Stimulated activated CD4-positive, alpha-beta T cell treated with anti-CD3 and anti-CD28 coated beads, Interleukin-1b, Interleukin-23, amount 100 ng/mL, for 48 hours (primary cell): ENCODE measurements around the gene CLEC12A.
"Not testable (repeated sequence)": the region's sequence is repeated elsewhere in the genome, so short reads cannot be mapped to it uniquely, and the experiment has no call there.

Experiments used
- DNase-seq: peaks from one replicate; pipeline ENCODE4 v3.0.0-alpha.2; 2020

CLEC12A gene

DNA sequence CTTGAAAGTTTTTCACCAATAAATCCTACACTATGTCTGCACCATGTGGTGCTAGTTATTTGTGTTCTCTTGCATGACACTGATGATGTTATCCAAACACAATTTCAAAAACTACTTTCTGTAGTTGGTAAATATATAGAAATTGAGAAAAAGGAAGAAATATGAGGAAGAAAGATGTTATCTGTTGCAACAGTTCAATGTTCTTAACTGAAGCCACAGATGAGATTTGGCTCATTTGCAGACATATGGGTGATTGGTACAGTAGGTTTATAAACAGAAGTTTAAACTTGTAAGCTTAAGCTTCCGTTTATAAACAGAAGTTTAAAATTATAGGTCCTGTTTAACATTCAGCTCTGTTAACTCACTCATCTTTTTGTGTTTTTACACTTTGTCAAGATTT is at the start of gene CLEC12A:
Gene CLEC12A (plus strand): TSS at position 229 of the 400 bp plus-strand sequence. CDS start 188 bp downstream, outside the sequence.
- no peak for DNase-seq

DNA sequence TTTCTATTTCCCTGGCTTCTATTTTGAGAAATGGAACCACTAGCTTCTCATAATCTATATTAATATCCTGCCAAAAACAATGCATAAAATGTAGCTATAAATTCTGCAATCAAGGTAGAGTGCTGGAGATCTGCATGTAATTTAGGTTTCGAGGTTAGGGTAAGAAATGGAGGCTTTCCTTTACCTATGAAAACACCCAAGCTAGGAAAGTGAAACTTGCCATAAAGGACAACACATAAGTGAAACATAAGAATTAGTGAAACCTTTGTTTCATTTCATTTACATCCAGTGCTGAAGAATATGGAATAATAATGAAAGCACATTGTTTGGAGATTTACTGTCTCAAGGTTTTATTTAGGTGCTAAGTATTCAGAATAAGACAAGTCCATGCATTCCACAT is 48.8 kb upstream of the CLEC12A start:
- DNase-seq: no peak

DNA sequence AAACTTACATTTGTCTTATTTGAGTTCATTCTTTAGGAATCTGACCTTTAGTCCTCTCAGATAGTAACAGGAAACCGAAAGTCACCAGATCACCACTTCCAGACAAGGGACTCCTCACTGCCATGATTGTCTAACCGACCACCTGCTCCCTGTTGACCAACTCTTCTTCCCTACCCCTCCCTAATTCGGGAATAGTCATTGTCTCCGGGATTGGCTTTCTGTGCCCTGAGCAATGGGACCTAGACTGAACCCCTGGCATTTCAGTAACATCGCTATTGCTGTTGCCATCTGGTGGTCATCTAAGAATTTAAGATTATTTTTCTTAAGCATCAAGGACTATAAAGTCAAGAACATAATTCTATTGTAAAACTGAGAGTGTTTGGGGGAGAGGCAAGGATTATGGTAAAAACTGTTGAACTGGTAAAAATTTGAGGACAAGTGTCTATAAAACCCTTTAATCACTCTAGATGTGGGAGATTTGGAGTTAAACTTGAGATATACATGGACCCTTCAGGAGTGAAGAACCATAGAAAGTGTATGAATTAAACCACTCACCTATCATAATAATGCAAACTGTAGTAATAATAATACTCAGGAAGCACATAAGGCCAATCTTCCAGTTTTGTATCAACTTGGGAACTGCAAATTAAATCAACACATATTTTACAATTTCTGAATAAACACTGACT is 45.4 kb upstream of the CLEC12A start:
- DNase-seq: no peak

DNA sequence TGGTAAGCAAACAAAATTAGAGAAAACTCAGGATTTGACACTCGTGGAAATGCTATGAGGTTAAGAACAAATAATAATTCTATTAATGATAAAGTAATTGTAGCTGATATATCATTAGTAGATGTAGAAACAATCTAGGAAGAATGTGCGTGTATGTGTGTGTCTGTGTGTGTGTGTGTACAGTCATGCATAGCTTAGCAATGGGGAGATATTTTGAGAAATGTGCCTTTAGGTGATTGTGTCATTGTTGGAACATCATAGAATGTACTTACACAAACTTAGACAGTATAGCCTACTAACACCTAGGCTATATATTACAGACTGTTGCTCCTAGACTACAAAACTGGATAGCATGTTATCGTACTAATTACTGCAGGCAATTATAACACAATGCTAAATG is 44.3 kb upstream of the CLEC12A start:
- DNase-seq: no peak

GRCh38 chr12:9928607-9929006 is 42.6 kb upstream of the CLEC12A start:
- DNase-seq: no peak

GRCh38 chr12:9931245-9931644 is 40.0 kb upstream of the CLEC12A start:
- no peak for DNase-seq

GRCh38 chr12:9932270-9932669 is 38.9 kb upstream of the CLEC12A start, which contains the start of gene CLEC2A:
Gene CLEC2A (minus strand): TSS chr12:9932370. CDS start chr12:9932329, 41 bp downstream.
- no peak for DNase-seq

GRCh38 chr12:9933958-9934357 is 37.3 kb upstream of the CLEC12A start:
- no peak for DNase-seq

DNA sequence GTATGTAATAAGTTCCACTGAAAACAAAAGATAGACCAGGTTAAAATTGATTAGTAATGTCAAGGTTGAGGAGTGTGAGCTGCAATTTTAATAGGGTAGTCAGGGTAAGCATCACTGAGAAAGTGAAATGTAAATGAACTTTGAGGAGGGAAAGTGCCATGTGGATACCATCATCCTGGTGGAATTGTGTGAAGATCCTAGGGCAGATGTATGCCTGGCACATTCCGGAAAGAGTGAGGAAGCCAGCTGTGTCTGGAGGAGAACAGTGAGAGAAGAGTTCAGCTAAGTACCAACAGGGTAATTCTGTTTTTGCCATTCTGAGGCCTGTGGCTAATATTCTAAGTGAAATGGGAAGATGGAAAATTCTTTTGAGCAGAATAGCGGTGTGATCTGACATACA is 36.2 kb upstream of the CLEC12A start:
- no peak for DNase-seq

DNA sequence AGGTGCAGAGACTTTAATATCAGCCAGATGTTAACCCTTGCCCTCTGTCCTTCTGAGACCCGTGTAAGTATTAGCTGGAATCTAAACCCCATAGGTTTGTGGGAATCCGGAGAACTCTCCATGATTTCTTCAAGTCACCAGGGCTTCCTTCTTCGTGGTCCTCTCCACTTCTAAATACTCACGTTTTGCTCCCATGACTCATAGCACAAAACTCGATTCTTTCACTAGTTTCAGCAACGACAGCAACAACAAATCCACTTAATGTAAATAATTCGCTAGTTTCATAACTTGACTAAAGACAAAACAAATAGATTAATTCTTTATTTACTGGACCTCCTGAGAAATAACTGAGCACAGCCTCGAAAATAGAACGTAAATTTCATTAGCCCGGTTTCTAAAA is 34.6 kb upstream of the CLEC12A start:
- no peak for DNase-seq

GRCh38 chr12:9940375-9940774 is 30.8 kb upstream of the CLEC12A start:
- no peak for DNase-seq

- no peak for DNase-seq
Measured at GRCh38 chr12:9941838-9942237, 29.4 kb upstream of the CLEC12A start.

DNA sequence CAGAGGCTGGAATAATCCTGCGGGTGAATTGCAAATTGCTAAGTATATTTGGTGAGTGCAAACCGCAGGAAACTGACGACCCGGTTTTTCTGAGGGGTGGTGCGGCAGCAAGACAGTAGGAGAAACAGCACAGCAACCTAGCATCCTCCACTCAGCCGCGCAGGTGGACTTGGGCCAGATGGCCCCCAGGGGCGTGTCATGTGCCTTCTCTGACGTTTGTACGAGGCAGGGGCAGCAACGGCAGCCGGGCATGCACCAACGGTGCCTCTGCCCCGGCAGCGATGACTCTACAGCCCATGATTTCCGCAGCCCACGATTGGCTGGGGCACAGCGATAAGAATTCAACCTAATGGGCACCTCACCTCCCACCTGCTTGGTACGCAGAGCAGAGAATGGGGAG is 28.0 kb upstream of the CLEC12A start:
- peak; percentile 4 for DNase-seq

GRCh38 chr12:9944391-9944790 is 26.8 kb upstream of the CLEC12A start:
- DNase-seq: no peak

DNA sequence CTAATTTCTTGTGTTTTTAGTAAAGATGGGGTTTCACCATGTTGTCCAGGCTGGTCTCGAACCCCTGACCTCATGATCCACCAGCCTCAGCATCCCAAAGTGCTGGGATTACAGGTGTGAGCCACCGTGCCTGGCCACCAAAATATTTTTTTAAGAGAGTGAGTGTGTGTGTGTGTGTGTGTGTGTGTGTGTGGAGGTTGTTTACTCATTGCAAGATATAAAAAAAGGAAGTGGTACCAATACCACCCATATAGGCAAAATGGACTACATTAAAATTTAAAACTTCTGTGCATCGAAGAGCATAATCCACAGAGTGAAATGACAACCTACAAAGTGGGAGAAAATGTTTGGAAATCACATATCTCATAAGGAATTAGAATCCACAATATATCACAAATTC is 23.5 kb upstream of the CLEC12A start:
- DNase-seq: no peak

- DNase-seq: no peak
Measured at GRCh38 chr12:9948606-9949296, 22.5 kb upstream of the CLEC12A start.

DNA sequence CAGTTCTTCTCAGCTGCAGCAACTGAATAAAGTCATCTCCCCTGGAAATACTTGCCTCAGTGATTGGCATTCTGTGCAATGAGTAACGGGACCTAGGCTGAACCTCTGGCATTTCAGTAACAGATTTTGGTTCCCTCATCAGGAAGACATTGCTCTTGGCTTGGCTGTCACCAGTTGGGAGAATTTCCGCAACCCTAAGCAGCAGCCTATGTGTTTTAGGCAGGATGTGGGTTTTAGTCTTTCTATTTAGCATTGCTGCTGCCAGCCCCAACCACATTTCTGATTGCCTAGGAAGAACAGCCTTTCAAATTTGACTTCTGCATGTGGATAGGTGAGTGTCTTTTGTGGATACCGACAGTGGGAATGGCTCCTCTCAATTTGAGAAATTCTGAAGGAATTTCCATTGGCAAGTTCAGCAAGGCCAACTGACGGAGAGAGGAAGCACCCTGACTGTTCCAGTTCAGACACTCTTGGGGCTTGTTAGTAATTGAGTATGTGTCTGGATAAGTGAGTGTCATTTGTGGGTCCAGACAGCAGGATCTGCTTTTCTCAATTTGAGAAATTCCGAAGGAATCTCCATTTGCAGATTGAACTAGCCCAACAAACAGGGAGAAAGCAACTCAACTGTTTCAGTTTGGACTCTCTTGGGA is 20.1 kb upstream of the CLEC12A start:
- peak; percentile 5 for DNase-seq

DNA sequence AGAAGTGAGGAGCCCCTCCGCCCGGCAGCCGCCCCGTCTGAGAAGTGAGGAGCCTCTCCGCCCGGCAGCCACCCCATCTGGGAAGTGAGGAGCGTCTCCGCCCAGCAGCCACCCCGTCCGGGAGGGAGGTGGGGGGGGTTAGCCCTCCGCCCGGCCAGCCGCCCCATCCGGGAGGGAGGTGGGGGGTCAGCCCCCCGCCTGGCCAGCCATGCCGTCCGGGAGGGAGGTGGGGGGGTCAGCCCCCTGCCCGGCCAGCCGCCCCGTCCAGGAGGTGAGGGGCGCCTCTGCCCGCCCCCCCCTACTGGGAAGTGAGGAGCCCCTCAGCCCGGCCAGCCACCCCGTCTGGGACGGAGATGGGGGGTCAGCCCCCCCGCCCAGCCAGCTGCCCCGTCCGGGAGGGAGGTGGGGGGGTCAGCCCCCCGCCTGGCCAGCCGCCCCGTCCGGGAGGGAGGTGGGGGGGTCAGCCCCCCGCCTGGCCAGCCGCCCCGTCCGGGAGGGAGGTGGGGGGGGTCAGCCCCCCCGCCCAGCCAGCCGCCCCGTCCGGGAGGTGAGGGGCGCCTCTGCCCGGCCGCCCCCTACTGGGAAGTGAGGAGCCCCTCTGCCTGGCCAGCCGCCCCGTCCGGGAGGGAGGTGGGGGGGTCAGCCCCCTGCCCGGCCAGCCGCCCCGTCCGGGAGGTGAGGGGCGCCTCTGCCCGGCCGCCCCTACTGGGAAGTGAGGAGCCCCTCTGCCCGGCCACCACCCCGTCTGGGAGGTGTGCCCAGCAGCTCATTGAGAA is 18.1 kb upstream of the CLEC12A start:
- not testable (repeated sequence) for DNase-seq

- DNase-seq: no peak
Measured at GRCh38 chr12:9957834-9958233, 13.4 kb upstream of the CLEC12A start.

DNA sequence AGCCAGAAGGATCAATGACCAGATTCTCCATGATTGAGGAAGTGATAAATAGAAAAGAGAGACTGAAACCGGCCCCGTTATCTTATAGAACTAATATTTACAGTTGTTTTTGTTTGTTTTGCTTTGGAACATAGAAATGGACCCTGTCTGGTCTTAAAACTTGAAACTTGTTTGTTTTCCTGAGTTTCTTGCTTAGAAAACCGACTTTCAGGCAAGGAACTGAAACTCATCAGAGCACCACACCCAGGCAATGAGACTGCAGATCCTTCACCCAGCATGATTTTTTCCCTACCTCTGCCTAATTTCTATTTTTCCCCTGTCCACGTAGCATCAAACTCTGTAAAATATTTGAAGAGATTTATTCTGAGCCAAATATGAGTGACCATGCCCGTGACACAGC is 10.6 kb upstream of the CLEC12A start:
- no peak for DNase-seq

GRCh38 chr12:9961106-9961505 is 10.1 kb upstream of the CLEC12A start:
- no peak for DNase-seq

DNA sequence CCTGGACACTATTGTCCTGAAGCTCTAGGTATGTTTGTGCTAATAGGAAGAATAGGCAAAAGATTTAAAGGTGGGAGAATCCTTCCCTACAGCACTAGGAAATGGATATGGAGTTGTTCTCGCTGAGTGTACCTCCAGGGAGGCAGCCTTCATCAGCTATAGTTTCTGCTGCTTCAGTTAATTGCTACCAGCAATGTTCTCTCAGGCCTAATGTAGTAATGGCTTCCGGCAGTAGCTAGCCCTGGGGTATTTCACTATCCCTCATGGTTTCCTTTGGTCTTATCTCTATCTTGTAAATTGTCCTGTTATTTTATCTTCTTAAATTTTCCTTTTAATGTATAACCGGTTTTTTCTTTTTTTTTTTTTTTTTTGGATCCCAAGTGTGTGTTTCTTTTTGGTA is 9.3 kb upstream of the CLEC12A start:
- DNase-seq: no peak

- DNase-seq: no peak
Measured at GRCh38 chr12:9969673-9970072, 1.5 kb upstream of the CLEC12A start.
